HG03565 (cell line): ENCODE measurements around the gene TMED9.
"Not testable (repeated sequence)": the region's sequence is repeated elsewhere in the genome, so short reads cannot be mapped to it uniquely, and the experiment has no call there.

Experiments
- ATAC-seq: cut with Tn5 transposase; IDR thresholded peaks from one replicate; pipeline ENCODE4 v1.9.1; 2021; ENCODE audit warnings: mild to moderate bottlenecking, moderate library complexity; ENCODE audit not compliant: unreplicated experiment

The TMED9 gene

GRCh38 chr5:177592010-177592834, at the start of gene TMED9:
TSS of gene TMED9 (plus strand) at chr5:177592203. CDS start at chr5:177592215, 12 bp downstream.
- peak; percentile 92 for ATAC-seq

DNA sequence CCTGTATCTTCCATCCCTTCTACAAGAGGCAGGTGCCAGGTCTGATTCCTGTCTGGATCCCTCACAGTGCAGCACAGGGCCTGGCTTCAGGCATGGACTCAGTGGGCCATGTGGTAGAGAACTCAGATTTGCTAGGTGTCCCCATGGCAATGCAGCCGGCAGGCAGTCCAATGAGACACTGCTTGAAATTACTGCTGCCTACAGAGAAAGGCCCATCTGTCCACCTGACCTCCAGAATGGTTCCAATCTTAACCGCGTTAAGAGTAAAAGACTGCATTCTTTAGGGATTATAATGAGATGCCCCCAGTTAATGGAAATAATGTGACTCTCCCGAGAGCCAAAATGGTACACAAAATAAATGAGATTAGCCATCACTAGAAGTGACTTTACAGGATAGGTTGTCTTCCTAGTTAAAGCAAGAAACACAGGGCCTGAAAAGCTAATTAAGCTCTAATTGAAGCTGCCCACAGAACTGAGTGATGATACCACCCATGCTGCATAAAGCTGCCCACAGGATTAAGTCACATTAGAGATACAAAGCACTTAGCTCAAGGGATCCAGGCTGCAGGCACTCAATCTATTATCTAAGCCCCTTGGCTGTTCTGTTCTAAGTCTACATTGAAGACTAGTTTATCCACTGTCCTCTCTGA, 49.1 kb upstream of the TMED9 start:
- no peak for ATAC-seq

- ATAC-seq: no peak
These were observed 46.3 kb upstream of the TMED9 start for GRCh38 chr5:177545487-177546257.

DNA sequence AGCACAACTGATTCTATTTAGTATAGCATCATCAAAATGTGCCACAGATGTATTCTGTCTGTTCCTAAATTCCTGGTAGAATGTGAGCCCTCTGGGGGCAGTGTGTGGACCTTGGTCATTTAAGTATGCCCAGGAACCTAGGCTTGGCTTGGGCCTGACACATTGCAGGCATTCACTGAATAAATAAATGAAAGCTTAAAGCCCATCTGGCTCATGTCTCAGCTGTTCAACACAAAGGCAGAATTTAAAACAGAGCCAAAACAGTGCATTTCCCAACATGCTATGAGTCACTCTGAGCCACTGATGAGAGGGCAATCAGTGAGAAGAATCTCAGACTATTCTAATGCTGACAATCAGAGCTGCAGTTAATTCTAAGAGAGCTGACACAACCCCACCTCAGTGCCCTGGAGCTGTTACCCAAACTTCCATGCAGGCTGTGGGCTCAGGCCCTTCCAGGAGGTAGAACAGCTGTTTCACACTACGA, 45.7 kb upstream of the TMED9 start:
- ATAC-seq: no peak

DNA sequence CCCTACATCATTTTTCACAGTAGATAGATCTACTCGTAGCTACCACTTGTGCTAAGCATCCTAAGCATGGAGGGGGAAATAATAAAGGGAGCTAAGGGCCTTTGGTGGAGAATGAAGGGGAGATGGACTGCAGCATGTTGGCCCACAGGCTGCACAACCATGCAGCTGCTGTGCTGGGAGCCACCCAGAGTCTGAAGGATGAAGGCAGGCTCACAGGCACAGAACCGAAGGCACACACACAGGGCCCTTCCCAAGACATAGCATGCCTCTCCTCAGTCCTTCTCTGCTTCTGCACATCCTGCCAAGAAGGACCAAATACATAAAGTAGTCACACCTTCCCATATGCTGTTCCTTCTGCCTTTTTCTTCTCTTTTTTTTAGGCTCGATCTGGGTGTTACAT, 44.3 kb upstream of the TMED9 start:
- no peak for ATAC-seq

DNA sequence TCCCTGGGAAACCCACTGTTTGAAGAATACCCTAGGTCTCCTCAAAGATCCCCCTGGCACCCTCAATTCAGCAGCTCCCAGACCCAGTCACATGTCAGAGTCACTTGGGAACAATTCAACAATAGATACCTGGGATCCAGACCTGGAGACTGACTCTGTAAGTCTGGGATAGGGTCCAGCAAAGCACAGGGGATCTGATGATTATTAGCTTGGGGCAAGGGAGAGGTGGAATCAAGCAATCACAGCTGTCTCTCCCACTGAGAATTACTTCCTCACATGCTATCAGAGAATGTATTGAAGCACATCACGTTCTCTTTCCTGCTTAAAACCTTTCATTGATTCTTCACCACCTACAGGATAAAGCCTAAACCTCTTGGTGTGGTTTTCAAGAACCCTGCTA, 43.5 kb upstream of the TMED9 start:
- no peak for ATAC-seq

GRCh38 chr5:177550122-177550521, 41.9 kb upstream of the TMED9 start:
- no peak for ATAC-seq

DNA sequence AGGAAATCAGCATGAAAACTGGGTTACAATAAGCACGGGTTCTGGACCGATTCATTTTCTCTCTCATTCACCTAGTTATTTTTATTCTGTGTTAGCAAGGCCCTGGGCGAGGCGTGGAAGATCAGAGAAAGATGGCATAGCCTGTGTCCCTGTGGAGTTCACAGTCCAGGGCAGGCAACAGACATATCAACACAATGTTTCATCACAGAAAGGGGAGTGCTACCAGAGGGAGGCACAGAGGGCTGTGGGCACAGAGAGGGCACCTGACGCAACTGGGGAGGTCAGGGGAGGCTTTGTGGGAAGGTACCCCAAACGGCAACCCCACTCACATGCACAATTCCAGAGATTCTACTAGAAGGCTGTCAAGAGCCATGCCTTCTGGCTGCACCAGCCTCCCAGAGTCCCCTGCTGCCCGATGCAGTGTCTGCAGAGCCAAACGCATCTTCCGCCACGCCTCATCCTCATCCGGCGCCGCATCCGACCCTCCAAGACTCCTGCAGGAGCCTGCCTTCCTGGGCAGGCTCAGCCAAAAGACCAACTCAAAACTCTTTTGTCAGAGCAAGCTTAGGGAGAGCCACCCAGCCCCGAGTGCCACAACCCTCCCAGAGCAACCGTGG, 39.1 kb upstream of the TMED9 start:
- ATAC-seq: no peak

DNA sequence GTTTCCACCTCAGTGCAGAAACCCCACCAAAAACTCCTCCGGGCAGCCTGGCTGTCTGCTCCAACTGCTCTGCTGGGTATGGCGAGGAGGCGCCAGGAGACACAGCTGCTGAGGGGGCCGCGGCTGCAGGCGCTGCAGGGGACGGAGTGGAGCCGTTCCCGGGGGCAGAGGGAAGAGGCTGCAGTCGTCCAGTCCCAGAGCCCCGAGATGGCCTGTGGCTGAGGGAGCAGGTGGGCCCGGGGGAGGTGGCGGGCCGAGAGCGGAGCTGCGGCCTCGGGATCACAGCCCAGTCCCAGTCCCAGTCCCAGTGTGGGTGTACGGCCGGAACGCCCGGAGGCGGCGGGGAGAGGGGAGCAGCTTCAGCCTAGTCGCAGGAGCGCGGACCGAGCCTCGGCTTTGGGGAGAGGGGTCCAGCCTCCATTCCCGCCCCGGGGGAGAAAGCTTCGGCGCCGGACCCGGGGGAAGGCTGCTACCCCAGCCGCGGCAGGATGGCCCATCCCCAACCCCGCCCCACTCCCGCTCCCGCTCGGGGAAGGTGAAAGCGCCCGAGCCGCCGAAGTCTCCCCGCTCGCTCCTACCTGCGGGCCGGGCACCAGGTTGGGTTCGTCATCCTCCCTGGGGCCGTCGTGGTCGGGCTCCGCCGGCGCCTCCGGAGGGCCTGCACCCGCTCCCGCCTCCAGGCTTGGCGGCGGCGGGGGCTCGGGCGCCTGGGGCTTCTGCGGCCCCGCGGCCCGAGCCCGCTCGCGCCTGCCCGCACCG, 38.2 kb upstream of the TMED9 start:
- ATAC-seq: peak; percentile 13

- peak; percentile 79 for ATAC-seq
These were observed 37.4 kb upstream of the TMED9 start, which contains the start of gene FAM193B for GRCh38 chr5:177554474-177555111. TSS of gene FAM193B (minus strand) at chr5:177554563. CDS start at chr5:177554458, 105 bp downstream.

- ATAC-seq: no peak
These were observed 36.8 kb upstream of the TMED9 start for GRCh38 chr5:177555228-177555627.

GRCh38 chr5:177555665-177556064, 36.3 kb upstream of the TMED9 start:
- no peak for ATAC-seq

GRCh38 chr5:177557041-177557647, 34.9 kb upstream of the TMED9 start:
- ATAC-seq: no peak

- ATAC-seq: no peak
These were observed 34.2 kb upstream of the TMED9 start for GRCh38 chr5:177557796-177558195.

DNA sequence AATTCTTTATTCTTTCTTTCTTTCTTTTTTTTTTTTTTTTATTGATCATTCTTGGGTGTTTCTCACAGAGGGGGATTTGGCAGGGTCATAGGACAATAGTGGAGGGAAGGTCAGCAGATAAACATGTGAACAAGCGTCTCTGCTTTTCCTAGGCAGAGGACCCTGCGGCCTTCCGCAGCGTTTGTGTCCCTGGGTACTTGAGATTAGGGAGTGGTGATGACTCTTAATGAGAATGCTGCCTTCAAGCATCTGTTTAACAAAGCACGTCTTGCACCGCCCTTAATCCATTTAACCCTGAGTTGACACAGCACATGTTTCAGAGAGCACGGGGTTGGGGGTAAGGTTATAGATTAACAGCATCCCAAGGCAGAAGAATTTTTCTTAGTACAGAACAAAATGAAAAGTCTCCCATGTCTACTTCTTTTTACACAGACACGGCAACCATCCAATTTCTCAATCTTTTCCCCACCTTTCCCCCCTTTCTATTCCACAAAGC, 32.5 kb upstream of the TMED9 start:
- ATAC-seq: not testable (repeated sequence)

DNA sequence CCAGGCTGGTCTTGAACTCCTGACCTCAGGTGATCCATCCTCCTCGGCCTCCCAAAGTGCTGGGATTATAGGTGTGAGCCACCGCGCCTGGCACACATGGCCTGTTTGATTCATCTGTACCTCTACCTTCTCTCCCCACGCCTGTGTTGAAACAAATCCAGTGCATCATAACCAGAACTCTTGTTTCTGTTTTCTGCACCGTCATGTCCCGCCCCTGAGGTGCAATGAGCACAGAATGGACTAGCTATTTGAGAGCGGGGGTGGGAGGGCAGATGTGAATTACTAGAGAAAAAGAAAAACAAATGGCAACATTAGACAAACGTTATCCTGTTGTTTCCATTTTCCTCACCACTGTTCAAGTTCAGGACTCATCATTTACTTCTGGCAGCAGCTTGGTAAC, 27.0 kb upstream of the TMED9 start:
- ATAC-seq: no peak

DNA sequence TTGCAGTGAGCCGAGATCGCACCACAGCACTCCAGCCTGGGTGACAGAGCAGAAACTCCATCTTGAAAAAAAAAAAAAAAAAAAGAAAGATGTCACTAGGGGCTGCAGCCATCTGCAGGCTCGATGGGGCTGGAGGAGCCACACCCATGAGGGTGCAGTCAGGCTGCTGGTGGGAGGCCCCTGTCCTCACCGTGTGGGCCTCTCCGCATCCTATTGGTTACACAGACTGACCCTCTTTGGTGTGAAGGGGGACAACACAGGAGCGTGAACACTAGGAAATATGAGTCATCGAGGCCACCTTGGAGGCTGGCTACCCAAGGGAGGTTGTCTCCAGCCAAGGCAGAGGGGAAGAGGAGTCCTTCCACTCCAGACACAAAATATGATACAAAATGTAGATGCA, 23.7 kb upstream of the TMED9 start:
- ATAC-seq: no peak

- no peak for ATAC-seq
These were observed 22.1 kb upstream of the TMED9 start for GRCh38 chr5:177569894-177570293.

- ATAC-seq: no peak
These were observed 16.5 kb upstream of the TMED9 start for GRCh38 chr5:177575488-177575887.
